ENCODE measurements around the gene PHYHIPL.

Gene PHYHIPL

GRCh38 chr10:59176241-59177030 is at the start of gene PHYHIPL:
TSS of gene PHYHIPL (plus strand) at chr10:59176643. CDS start at chr10:59176854, 211 bp downstream.
- no peak for DNase-seq (ENCODE audit: low read depth)

GRCh38 chr10:59126991-59127390 is 49.5 kb upstream of the PHYHIPL start:
- no peak for DNase-seq (ENCODE audit: low read depth)

DNA sequence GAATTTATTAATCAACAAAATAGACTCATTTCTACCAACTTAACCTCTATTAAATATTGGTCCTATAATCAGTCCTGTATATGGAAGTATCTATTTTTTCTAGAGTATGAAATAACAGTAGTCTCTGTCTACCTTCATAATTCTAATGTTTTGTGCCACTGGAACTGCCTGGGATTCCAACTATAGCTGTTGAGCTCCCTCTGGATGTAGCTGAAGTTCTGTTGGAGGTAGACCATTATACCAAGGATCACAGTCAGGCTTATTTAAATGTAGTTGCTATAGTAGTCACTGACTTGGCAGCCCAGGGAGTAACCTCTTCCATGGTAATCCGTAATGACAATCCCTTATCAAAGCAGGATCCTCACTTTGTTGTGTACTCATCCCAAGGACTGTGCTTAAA is 48.5 kb upstream of the PHYHIPL start:
- no peak for DNase-seq (ENCODE audit: low read depth)

DNA sequence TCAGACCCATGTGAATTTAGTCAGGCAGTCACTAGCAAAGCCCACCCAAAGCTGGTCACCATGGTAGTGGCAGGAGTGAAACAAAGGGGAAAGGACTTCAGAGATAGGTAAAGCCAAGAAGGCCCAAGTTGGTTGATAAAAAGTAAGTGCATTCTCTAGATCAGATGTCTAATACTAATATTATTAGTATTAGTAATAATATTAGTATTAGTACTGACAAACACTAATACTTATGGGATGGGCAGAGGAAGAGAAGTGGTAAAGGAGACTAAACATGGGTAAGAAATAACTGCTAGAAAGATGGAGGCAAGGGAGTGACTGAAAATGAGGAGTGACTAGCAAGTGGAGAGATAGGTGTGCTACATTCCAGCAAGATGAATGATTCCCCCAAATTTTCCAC is 46.6 kb upstream of the PHYHIPL start:
- DNase-seq (ENCODE audit: low read depth): no peak

DNA sequence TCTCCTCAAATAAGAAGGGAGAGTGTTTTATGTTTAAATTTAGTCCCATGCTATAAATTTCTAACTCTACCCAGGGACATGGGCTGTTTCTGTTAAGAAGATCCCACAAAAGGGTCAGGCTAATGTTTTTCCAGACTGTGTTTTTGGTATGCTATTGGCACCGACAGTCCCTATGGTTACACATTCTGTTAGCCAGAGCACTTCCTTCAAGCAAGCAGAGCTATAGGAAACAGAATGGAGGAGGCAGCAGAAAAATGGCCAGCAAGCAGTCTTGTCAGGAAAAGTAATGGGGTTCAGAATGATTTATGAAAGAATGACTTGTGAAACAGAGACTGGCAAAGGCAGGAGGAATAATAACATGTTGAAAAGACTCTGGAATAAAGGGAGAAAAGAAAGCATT is 44.8 kb upstream of the PHYHIPL start:
- no peak for DNase-seq (ENCODE audit: low read depth)

GRCh38 chr10:59133841-59134593 is 42.4 kb upstream of the PHYHIPL start:
- no peak for DNase-seq (ENCODE audit: low read depth)

DNA sequence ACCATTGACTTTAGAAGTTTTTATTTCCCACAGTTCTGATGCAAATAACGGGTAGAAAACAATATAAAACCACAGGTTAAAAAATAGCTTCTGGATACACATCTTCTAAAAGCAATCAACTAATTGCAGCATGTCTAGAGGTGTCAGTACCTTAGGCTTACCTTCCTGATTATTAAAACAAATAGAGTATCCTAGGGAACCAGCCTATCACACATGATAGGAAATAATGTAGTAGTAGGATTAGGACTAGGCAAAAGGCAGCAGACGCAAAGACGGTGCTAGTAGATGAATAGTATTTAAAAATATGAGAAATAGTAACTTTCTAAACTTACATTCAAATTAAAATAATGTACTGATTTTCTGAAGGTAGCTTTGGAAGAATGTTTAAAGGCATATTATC is 41.7 kb upstream of the PHYHIPL start:
- DNase-seq (ENCODE audit: low read depth): no peak

- no peak for DNase-seq (ENCODE audit: low read depth)
These were observed 41.2 kb upstream of the PHYHIPL start for GRCh38 chr10:59135275-59135674.

GRCh38 chr10:59138052-59138451 is 38.4 kb upstream of the PHYHIPL start:
- DNase-seq (ENCODE audit: low read depth): no peak

GRCh38 chr10:59143544-59143943 is 32.9 kb upstream of the PHYHIPL start:
- DNase-seq (ENCODE audit: low read depth): no peak

- DNase-seq (ENCODE audit: low read depth): no peak
These were observed 27.7 kb upstream of the PHYHIPL start for GRCh38 chr10:59148701-59149100.

DNA sequence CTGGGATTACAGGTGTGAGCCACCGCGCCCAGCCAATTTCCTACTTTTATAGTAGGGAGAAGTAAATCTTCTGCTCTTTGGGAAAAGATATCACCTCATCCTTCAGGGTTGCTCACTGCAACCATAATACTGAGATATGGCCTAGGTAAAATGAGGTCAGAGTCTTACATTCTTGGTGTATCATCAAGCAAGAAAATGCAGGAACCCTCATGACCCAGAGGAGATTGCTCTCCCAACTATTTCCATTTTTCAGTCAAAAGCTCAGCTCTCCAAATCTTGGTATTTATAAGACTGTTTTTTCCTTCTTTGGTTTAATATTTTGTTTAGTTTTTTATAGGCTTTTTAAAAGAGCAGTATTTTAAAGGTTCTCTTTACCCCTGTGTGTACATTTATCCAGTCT is 20.9 kb upstream of the PHYHIPL start:
- DNase-seq (ENCODE audit: low read depth): no peak

DNA sequence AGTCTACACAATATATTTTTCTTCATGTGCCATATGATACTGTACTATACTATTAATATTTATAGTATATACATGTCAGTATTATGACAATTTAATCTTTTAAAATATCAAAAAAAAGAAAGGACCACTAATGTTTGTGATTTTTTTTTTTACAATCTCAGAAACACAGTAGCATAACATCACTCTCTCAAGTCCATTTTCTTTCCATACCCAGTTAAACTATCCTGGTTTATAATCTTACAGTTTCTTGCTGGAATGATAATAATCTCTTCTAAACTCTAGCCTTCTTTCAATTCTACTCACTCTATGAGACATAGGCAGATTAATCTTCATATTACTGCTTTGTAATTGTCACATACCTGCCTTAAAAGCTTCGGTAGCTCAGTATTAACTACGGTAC is 8.9 kb upstream of the PHYHIPL start:
- no peak for DNase-seq (ENCODE audit: low read depth)

GRCh38 chr10:59172567-59172966 is 3.9 kb upstream of the PHYHIPL start:
- no peak for DNase-seq (ENCODE audit: low read depth)

DNA sequence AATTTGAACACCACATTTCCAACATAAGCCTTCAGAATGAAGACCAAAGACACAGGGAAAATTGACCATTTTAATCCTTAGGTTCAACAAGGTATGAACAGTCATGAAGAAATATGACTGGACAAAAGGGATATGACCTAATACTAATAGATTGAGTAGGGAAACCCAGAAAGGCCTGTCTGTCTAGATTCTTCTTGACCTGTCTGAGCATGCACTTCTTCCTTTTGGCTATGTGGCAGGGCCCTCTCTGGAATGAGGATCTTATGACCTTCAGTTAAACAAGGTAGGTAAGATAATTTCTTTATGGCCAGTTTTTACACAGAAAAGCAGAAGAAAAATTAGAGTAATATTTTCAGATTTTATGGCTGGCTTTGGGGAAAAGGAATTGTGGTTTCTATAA is 3.0 kb upstream of the PHYHIPL start:
- no peak for DNase-seq (ENCODE audit: low read depth)

DNA sequence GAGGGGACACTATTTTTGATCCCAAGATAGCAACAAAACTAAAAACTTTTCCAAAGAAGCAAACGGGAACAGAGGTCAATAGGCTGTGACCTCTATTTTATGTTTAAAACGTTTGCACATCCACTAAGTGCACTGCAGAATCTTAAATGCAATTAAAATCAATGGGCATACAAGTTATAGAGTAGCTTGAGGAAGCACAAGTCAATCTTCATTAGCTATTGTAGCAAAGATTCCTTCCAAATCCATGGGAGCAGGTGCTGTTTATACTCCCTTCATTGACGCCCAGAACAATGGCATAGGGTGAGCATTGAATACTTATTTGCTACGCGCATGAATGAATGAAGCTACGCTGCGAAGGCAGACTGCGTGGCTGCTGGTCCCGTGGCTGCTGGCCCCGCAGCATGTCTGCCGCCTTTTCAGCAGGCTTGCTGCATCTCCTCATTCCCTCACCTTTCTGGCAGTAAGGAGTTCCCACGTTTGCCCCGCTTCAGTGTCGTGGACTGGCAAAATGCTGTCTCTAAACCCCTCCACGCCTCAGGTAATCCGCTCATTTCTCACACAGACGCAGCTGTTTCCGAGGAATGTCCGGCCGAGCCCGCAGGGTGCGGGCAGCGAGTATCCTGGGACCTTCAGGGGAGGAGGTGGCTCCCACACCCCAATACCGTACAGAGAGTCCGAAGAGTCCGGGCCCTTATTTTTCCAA is 754 bp upstream of the PHYHIPL start:
- DNase-seq (ENCODE audit: low read depth): no peak

DNA sequence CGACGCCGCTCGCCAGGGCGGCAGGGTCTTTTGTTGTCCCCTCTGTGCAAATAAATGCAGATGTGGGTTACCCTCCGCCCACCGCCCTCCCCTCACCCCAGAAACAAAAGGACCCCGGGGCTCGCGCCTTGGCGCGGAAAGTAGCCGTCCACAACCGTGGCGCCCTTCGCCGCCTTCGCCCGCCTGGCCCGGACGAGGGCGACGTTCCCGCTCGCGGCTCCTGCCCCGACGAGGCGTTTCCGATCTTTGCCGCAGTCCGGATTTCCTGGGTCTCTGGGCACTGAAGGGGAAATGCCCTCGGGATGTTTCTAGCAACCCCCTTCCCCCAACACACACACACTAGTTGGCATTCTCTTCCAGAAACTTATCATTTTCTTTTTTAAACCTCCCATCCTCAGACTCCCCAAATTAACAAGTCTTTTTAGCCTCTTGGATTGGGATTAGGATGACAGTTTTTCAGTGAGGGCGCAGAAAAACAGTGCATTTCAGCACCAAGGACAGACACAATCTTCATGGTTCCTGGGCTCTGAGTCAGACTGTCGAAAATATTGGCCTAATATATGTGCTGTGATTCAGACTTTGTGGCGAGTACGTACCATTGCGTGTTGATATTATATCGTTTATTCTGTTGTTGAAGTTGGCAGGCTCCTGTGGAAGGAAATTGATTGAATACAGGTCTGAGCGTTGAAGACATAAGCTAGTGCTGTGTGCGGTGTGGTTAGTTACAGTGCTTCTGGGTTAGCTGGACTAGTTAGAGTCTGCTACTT is 771 bp downstream of the PHYHIPL start:
- no peak for DNase-seq (ENCODE audit: low read depth)

- DNase-seq (ENCODE audit: low read depth): no peak
These were observed 1.4 kb downstream of the PHYHIPL start for GRCh38 chr10:59177836-59178235.

DNA sequence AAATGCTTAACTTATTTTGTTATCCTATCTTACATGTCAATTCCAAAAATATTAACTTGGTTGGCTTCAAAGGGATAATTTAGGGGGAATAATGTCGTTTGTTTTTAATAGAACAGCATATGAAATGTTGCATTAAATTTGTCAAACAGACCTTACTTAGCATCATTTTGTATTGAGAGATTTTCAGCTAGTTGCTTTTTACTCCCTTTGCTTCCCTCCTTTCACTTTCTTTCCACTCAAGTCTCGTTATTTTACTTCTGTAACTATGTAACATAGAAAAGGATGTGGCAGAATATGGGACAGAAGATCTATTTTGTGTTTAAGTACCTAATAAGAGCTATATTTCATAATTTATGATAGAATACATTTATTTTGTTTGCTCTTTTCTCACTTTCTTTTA is 2.6 kb downstream of the PHYHIPL start:
- DNase-seq (ENCODE audit: low read depth): no peak

- DNase-seq (ENCODE audit: low read depth): no peak
These were observed 4.3 kb downstream of the PHYHIPL start for GRCh38 chr10:59180689-59181270.

DNA sequence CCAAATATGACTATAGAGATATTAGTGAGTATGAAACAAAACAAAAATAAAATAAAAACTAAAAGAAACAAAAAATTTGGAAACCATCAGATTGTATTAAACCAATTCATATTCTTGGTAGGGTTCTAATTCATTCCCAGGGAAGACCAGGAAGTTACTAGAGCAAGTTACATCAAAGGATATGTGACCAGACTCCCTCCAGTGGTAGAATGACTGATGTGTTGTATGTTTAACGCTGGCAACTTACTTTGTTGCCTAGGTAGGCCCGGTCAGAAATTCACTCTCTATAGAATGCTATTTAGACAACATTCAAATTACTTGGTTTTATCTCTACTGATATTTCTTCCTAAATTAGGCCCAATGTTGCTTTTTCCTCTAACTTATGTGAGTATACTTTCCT is 5.2 kb downstream of the PHYHIPL start:
- DNase-seq (ENCODE audit: low read depth): no peak

DNA sequence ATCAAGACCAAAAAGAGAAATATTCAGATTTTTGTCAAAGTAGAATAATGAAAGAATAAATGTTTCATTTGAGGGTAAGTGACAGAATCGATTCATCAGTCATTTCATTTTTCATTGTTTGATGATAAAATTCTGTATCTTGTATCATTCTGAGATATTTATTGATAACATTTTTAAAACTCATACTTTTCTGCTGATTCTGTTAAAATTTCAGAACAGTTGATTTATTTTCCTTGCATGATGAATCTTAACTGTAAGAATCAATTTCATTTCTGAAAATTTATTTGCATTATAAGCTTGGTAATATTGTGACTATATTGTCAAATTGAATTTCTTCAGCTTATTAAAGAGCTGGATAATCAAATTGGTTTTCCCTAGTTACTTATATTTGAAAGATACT is 13.9 kb downstream of the PHYHIPL start:
- no peak for DNase-seq (ENCODE audit: low read depth)
